Activated T-helper 2 cell treated with anti-CD3 and anti-CD28 coated beads, Interferon-gamma antibody, Interleukin-2, Interleukin-4, amounts not matched to agents 10 μg/mL and 5 μg/mL and 100 μg/mL, durations not matched to agents 14 hours and 24 hours and 36 hours (primary cell): Measurements from ENCODE around the gene ZNF106. TPM values are rescaled to one million over a fixed set of nuclear protein-coding genes. Genes with fewer than 3 reads are reported as not detected.

Experiments used
- DNase-seq: peaks from one replicate; pipeline ENCODE4 v3.0.0; 2021; ENCODE audit warnings: low spot score
- H3K27ac Mint-ChIP-seq: one replicate; pipeline ENCODE4 v1.8.0; 2021; ENCODE audit warnings: mixed read lengths
- H3K27me3 Mint-ChIP-seq: one replicate; pipeline ENCODE4 v1.8.0; 2021; ENCODE audit warnings: low read depth, mixed read lengths
- H3K36me3 Mint-ChIP-seq: one replicate; pipeline ENCODE4 v1.8.0; 2021; ENCODE audit warnings: low read depth, mixed read lengths
- H3K4me1 Mint-ChIP-seq: one replicate; pipeline ENCODE4 v1.8.0; 2021; ENCODE audit warnings: low read depth, mixed read lengths
- H3K4me3 Mint-ChIP-seq: one replicate; pipeline ENCODE4 v1.8.0; 2021; ENCODE audit warnings: low read depth, mild to moderate bottlenecking, moderate library complexity, mixed read lengths
- H3K9me3 Mint-ChIP-seq: one replicate; pipeline ENCODE4 v1.8.0; 2021; ENCODE audit warnings: mixed read lengths
- intact Hi-C: fragments of 100-400 bp; cut with micrococcal nuclease; formaldehyde crosslinking; loops from one replicate; pipeline ENCODE4 v1.15.1; 2023
- total RNA-seq: library from RNA; stranded (reverse); gene quantifications from 2 replicates; pipeline ENCODE4 v1.2.3, GENCODE V29; 2022

The ZNF106 gene
- total RNA-seq, 1 donor from 2014 or later, result 65.8 TPM

DNA sequence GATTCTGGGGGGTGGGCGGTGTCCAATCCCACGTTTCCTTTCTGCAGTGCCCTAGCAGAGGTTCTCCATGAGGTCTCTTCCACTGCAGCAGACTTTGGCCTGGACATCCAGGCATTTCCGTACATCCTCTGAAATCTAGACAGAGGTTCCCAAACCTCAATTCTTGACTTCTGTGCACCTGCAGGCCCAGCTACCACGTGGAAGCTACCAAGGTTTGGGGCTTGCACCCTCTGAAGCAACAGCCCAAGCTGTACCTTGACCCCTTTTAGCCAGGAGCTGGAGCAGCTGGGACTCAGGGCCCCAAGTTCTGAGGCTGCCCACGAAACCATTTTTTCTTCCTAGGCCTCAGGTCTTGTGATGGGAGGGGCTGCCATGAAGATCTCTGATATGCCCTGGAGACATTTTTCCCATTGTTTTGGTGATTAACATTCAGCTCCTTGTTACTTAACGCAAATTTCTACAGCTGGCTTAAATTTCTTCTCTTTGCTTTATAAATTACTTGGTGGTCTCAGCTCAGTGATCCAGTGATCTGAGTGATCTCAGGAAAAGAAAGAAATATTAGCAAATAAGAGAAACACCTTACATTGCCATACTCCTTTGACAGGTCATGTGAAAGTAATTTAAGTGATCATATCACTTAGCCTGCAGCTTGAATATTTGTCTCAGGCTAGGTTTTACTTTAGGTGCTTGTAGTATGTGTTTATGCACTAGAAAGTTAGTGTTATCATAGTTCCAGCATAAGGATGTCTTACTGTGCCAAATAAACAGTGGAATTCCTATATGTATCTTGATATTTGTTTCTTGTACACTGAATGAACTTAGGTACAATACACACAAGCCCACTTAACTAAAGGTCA, 7.5 kb upstream of the ZNF106 start:
- no peak for DNase-seq
- Mint-ChIP-seq H3K4me1 (peaks cover 53% of the 10 kb centered on the region), H3K9me3 (no peaks in the 10 kb centered on the region), H3K36me3 (peaks cover 12% of the 10 kb centered on the region), H3K27me3 (no peaks in the 10 kb centered on the region), H3K4me3 (no peak overlapping the region), H3K27ac (peak overlapping the region; percentile 49)
- intact Hi-C loops, result loop anchor here (10.0 kb wide), 1 partner anchor 294 kb away; the partner anchor contains the start of gene VPS39

DNA sequence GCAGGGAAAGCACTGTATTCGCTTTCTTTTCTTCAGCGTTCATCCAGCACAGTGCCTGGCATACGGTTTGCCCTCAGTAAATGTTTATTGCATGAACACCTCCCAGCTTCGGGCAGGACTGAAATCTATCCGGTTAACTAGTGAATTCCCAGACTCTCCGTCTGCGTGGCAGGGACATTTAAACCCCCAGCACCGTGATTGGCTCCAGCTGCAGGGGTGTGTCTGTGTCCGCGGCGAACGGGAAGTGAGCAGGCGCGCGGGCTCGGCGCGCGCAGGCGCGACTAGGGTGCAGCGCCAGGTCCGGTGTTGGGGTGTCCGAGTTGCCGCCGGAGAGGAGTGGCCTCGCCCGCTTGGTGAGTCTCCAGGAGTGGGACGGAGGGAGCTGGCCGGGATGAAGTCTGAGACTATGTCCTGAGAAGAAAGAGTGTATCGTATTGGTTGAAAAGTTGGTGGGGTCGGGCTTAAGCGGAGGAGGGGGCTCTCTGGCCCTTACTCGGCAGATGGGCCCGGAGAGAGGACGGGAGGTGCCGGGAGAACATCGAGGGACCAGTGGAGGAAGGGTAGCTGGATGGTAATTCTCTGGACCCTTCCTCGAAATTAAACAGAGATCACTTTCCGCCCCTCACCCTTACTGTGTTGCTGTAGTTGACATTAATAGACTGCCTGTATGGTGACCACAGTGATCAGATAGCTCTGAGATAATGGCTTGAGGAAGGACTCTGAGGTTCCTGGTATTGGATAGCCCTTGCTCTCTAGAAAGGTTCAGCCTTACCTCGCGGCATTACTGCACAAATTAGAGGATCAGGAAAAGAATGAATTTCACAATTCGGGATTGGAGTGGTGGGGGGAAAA, 4.6 kb upstream of the ZNF106 start, which contains the start of gene SNAP23:
Gene SNAP23 (plus strand): TSS at position 274 of the 852 bp plus-strand sequence. CDS start 16,213 bp downstream, outside the sequence.
- intact Hi-C loops, result loop anchor here (2.0 to 10.0 kb wide), 2 partner anchors 223 to 291 kb away; partner anchors contain the start of genes GANC, TMEM87A and VPS39
- H3K4me1 Mint-ChIP-seq, result peaks cover 56% of the 10 kb centered on the region
- no peaks in the 10 kb centered on the region for H3K27me3 Mint-ChIP-seq

DNA sequence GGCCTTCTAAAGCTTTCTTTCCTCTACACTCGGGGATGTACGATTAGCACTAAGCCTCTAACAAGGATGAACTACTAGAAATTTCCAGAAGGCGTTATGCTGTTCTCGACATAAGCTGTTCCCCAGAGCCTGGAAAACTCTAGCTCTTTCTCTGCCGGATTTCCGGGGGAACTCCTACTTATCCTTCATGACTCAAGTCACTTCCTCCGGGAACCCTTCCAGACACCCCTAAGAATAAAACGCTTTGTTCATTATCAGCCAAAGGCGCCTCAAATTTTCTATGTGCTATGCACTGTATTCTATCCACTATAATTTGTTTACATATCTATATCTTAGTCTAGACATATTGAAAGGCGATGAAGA, 4.0 kb upstream of the ZNF106 start:
- Mint-ChIP-seq H3K4me3 (peak overlapping the region; percentile 99), H3K9me3 (no peaks in the 10 kb centered on the region), H3K4me1 (peaks cover 53% of the 10 kb centered on the region), H3K27me3 (no peaks in the 10 kb centered on the region), H3K36me3 (peaks cover 16% of the 10 kb centered on the region), H3K27ac (peak overlapping the region; percentile 94)
- no peak for DNase-seq
- intact Hi-C loops, result loop anchor here (2.0 to 10.0 kb wide), 2 partner anchors 222 to 290 kb away; partner anchors contain the start of genes GANC, TMEM87A and VPS39

More for the DNA sequence above, 4.6 kb upstream of the ZNF106 start, which contains the start of gene SNAP23:
- Mint-ChIP-seq H3K4me3 (peak within 1 kb of the TSS; percentile 99), H3K9me3 (no peaks in the 10 kb centered on the region), H3K27ac (peak within 1 kb of the TSS; percentile 94), H3K36me3 (peaks cover 13% of the 10 kb centered on the region)
- DNase-seq, result peak; percentile 83

DNA sequence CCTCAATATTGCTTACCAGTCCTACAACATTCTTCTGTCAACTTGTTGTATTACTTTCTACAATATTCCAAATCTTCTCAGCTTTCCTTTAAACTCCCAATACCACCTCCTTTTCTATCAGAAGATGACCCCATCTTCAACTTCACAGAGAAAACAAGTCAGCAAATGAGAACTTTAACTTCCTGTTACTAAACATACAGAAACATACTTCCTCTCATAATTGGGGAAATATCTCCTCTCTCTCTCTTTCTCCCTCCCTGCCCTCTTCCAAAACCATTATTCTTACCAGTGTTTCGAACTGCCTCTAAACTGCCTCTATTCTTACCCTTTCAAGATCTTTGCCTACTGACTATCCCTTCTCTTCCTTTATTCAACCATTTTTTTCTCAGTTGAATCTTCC, 2.7 kb upstream of the ZNF106 start:
- peaks cover 17% of the 10 kb centered on the region for H3K36me3 Mint-ChIP-seq
- H3K4me3 Mint-ChIP-seq, result peak overlapping the region; percentile 31
- no peak for DNase-seq
- H3K4me1 Mint-ChIP-seq, result peaks cover 49% of the 10 kb centered on the region
- H3K9me3 Mint-ChIP-seq, result no peaks in the 10 kb centered on the region
- peak overlapping the region; percentile 6 for H3K27ac Mint-ChIP-seq
- no peaks in the 10 kb centered on the region for H3K27me3 Mint-ChIP-seq
- intact Hi-C loops, result loop anchor here (2.0 to 10.0 kb wide), 2 partner anchors 221 to 289 kb away; partner anchors contain the start of genes GANC, TMEM87A and VPS39

GRCh38 chr15:42491539-42492225, 741 bp upstream of the ZNF106 start:
- Mint-ChIP-seq H3K4me1 (peaks cover 40% of the 10 kb centered on the region), H3K27me3 (no peaks in the 10 kb centered on the region), H3K9me3 (no peaks in the 10 kb centered on the region), H3K36me3 (peaks cover 21% of the 10 kb centered on the region), H3K4me3 (peak overlapping the region; percentile 99), H3K27ac (peak overlapping the region; percentile 98)
- no peak for DNase-seq
- intact Hi-C loops, result loop anchor here (1.0 to 10.0 kb wide), 3 partner anchors 57 to 287 kb away; partner anchors contain the start of genes HAUS2, LRRC57, STARD9 and VPS39

- Mint-ChIP-seq H3K27ac (peak overlapping the region; percentile 98), H3K4me1 (peaks cover 29% of the 10 kb centered on the region), H3K9me3 (no peaks in the 10 kb centered on the region), H3K27me3 (no peaks in the 10 kb centered on the region), H3K36me3 (peaks cover 21% of the 10 kb centered on the region), H3K4me3 (peak overlapping the region; percentile 99)
- intact Hi-C loops, result loop anchor here (2.0 to 10.0 kb wide), 2 partner anchors 59 to 285 kb away; partner anchors contain the start of genes HAUS2, LRRC57 and VPS39
- DNase-seq, result no peak
Measured at GRCh38 chr15:42490291-42490670, 660 bp downstream of the ZNF106 start.

DNA sequence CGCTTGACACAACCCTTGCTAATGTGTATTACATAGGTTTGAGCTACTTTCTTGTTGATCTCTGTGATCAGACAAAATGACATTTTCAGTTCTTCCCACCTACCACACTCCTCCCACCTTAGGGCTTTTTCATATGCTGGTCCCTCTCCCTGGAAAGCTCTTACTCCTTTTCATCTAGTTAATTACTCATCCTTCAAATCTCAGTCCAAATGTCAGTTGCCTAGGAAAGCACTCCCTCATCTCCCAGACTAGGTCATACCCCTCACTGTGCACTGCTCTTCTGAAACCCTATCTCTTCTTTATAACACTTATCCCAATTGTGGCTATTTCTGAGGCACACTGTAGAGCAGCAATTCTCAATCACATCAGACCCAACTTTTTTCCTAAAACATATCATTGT, 7.3 kb downstream of the ZNF106 start:
- H3K4me1 Mint-ChIP-seq, result peaks cover 22% of the 10 kb centered on the region
- intact Hi-C loops, result no loop called here
- H3K9me3 Mint-ChIP-seq, result peaks cover 11% of the 10 kb centered on the region
- peaks cover 34% of the 10 kb centered on the region for H3K36me3 Mint-ChIP-seq
- H3K27me3 Mint-ChIP-seq, result no peaks in the 10 kb centered on the region
- no peak overlapping the region for H3K4me3 Mint-ChIP-seq
- no peak for DNase-seq
- no peak overlapping the region for H3K27ac Mint-ChIP-seq

DNA sequence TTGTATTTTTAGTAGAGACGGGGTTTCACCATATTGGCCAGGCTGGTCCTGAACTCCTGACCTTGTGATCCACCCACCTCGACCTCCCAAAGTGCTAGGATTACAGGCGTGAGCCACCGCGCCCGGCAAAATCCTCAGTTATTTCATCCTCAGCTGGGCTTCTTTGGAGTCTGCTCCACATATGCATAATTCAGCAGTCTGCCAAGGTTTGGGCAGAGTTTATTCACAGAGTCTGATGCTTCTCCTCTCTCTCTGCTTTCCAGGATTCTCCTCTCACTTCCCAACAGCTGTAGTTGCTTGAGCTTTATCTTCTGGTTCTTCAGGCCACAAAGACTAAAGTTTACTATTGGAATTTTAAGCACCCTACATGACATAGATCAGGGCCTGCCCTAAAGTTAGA, 8.2 kb downstream of the ZNF106 start:
- peaks cover 11% of the 10 kb centered on the region for H3K9me3 Mint-ChIP-seq
- no peak overlapping the region for H3K27ac Mint-ChIP-seq
- no peaks in the 10 kb centered on the region for H3K27me3 Mint-ChIP-seq
- intact Hi-C loops, result no loop called here
- no peak for DNase-seq
- H3K4me1 Mint-ChIP-seq, result peaks cover 17% of the 10 kb centered on the region
- no peak overlapping the region for H3K4me3 Mint-ChIP-seq
- H3K36me3 Mint-ChIP-seq, result peaks cover 28% of the 10 kb centered on the region

DNA sequence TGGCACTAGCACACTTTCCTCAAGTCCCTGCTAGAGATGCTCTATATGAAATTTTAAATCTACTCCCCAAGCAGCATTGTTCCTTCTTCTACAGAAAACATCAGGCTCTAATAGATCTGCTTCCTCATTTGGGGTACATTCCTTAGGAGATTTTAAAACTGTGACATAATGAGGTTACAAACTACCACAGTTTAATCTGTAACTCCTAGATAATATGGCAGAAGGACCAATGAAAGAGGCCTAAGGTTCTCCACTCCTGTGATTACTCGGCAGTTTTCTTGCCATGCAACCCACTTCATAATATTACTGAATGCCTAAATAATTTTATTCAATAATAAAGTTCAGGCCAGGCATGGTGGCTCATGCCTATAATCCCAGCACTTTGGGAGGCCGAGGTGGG, 16.1 kb downstream of the ZNF106 start:
- Mint-ChIP-seq H3K4me3 (no peak overlapping the region), H3K27ac (no peak overlapping the region), H3K9me3 (no peaks in the 10 kb centered on the region), H3K36me3 (peaks cover 15% of the 10 kb centered on the region), H3K4me1 (peaks cover 8% of the 10 kb centered on the region), H3K27me3 (no peaks in the 10 kb centered on the region)
- intact Hi-C loops, result no loop called here
- DNase-seq, result no peak

- Mint-ChIP-seq H3K27ac (no peak overlapping the region), H3K4me3 (no peak overlapping the region), H3K4me1 (peaks cover 6% of the 10 kb centered on the region), H3K27me3 (no peaks in the 10 kb centered on the region), H3K9me3 (no peaks in the 10 kb centered on the region), H3K36me3 (peaks cover 24% of the 10 kb centered on the region)
- intact Hi-C loops, result loop anchor here (2.0 kb wide), 1 partner anchor 180 kb away; no protein-coding TSS in a partner anchor
- no peak for DNase-seq
Measured at GRCh38 chr15:42471002-42471401, 19.9 kb downstream of the ZNF106 start.

DNA sequence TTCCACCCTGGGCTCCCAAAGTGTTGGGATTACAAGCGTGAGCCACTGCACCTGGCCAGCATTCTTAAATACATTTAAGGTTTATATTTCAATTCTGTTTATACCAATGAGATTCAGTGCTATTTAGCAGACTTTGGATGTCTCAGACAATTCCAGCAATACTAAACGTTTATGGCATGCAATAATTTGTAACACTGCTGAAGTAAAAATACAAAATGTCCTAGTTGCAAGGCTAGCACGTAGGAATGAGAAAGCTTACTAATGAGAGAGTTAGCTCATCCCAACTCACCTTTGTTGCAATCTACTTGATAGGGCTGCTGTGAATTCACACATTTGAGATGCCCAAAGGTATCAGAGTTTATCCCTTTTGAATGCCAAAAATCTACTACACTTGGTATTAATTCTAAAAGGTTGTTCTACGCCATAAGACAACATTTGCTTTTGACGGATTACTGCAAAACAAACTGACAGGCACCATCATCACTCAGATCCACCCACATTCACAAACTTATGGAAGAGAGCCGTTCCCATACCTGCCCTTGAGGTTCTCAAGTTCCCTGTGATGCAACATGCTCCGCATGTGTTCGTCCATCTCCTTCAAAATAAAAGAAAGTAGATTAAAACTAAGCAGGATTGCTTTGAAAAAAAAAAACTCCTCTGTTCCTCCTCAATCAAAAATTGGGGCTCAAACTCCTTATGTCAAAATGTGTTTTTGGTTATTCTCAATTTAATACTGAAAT, 25.3 kb downstream of the ZNF106 start:
- Mint-ChIP-seq H3K9me3 (no peaks in the 10 kb centered on the region), H3K4me1 (peaks cover 3% of the 10 kb centered on the region), H3K27me3 (no peaks in the 10 kb centered on the region), H3K36me3 (peaks cover 23% of the 10 kb centered on the region), H3K27ac (no peak overlapping the region), H3K4me3 (no peak overlapping the region)
- intact Hi-C loops, result no loop called here
- DNase-seq, result no peak
